Activated naive CD4-positive, alpha-beta T cell treated with anti-CD3 and anti-CD28 coated beads, Interleukin-2, amount 50 U/mL, for 24 hours (primary cell): ENCODE results near the gene RNF151.

Experiments used
- H3K27ac Mint-ChIP-seq: one replicate; pipeline ENCODE4 v1.8.0; 2021; ENCODE audit warnings: mild to moderate bottlenecking, mixed read lengths
- H3K27me3 Mint-ChIP-seq: one replicate; pipeline ENCODE4 v1.8.0; 2021; ENCODE audit warnings: mixed read lengths
- H3K36me3 Mint-ChIP-seq: one replicate; pipeline ENCODE4 v1.8.0; 2021; ENCODE audit warnings: mixed read lengths
- H3K4me1 Mint-ChIP-seq: one replicate; pipeline ENCODE4 v1.8.0; 2021; ENCODE audit warnings: mixed read lengths
- H3K4me3 Mint-ChIP-seq: one replicate; pipeline ENCODE4 v1.8.0; 2021; ENCODE audit warnings: mild to moderate bottlenecking, mixed read lengths
- H3K9me3 Mint-ChIP-seq: one replicate; pipeline ENCODE4 v1.8.0; 2021; ENCODE audit warnings: mixed read lengths

Gene RNF151

GRCh38 chr16:1963806-1964505, 2.7 kb upstream of the RNF151 start:
- Mint-ChIP-seq H3K4me1 (peaks cover 34% of the 10 kb centered on the region), H3K27me3 (no peaks in the 10 kb centered on the region), H3K4me3 (peak overlapping the region; percentile 94), H3K9me3 (no peaks in the 10 kb centered on the region), H3K36me3 (peaks cover 22% of the 10 kb centered on the region), H3K27ac (peak overlapping the region; percentile 98)

GRCh38 chr16:1964506-1965395, 1.9 kb upstream of the RNF151 start, which contains the start of gene RPS2:
RPS2 (minus strand) TSS chr16:1964826; CDS start chr16:1964625, 201 bp downstream.
- peaks cover 31% of the 10 kb centered on the region for H3K4me1 Mint-ChIP-seq
- peaks cover 22% of the 10 kb centered on the region for H3K36me3 Mint-ChIP-seq
- H3K27me3 Mint-ChIP-seq, result no peaks in the 10 kb centered on the region
- H3K4me3 Mint-ChIP-seq, result peak within 1 kb of the TSS; percentile 94
- peak within 1 kb of the TSS; percentile 98 for H3K27ac Mint-ChIP-seq
- no peaks in the 10 kb centered on the region for H3K9me3 Mint-ChIP-seq

- Mint-ChIP-seq H3K4me3 (peak overlapping the region; percentile 94), H3K4me1 (peaks cover 25% of the 10 kb centered on the region), H3K9me3 (no peaks in the 10 kb centered on the region), H3K36me3 (peaks cover 22% of the 10 kb centered on the region), H3K27me3 (no peaks in the 10 kb centered on the region), H3K27ac (peak overlapping the region; percentile 95)
Observed at GRCh38 chr16:1965396-1966001, 1.2 kb upstream of the RNF151 start.

GRCh38 chr16:1968146-1968953, 1.7 kb downstream of the RNF151 start:
- peaks cover 11% of the 10 kb centered on the region for H3K36me3 Mint-ChIP-seq
- no peaks in the 10 kb centered on the region for H3K27me3 Mint-ChIP-seq
- H3K4me1 Mint-ChIP-seq, result peaks cover 29% of the 10 kb centered on the region
- H3K27ac Mint-ChIP-seq, result no peak overlapping the region
- no peaks in the 10 kb centered on the region for H3K9me3 Mint-ChIP-seq
- no peak overlapping the region for H3K4me3 Mint-ChIP-seq

GRCh38 chr16:1971796-1972489, 5.3 kb downstream of the RNF151 start, which contains the start of gene TBL3:
TBL3 (plus strand) TSS chr16:1972053; CDS start chr16:1972165, 112 bp downstream.
- H3K27ac Mint-ChIP-seq, result peak within 1 kb of the TSS; percentile 96

GRCh38 chr16:1972490-1972877, 5.8 kb downstream of the RNF151 start:
- Mint-ChIP-seq H3K4me3 (peak overlapping the region; percentile 98), H3K4me1 (peaks cover 20% of the 10 kb centered on the region), H3K27ac (no peak overlapping the region), H3K27me3 (no peaks in the 10 kb centered on the region), H3K9me3 (no peaks in the 10 kb centered on the region), H3K36me3 (peaks cover 8% of the 10 kb centered on the region)

More at GRCh38 chr16:1971796-1972489, 5.3 kb downstream of the RNF151 start, which contains the start of gene TBL3:
- Mint-ChIP-seq H3K36me3 (peaks cover 6% of the 10 kb centered on the region), H3K4me1 (peaks cover 20% of the 10 kb centered on the region), H3K27me3 (no peaks in the 10 kb centered on the region), H3K4me3 (peak within 1 kb of the TSS; percentile 98), H3K9me3 (no peaks in the 10 kb centered on the region)

GRCh38 chr16:1973461-1974156, 7.0 kb downstream of the RNF151 start:
- Mint-ChIP-seq H3K4me1 (peaks cover 20% of the 10 kb centered on the region), H3K36me3 (peaks cover 10% of the 10 kb centered on the region), H3K9me3 (no peaks in the 10 kb centered on the region), H3K27ac (no peak overlapping the region), H3K27me3 (no peaks in the 10 kb centered on the region), H3K4me3 (no peak overlapping the region)

GRCh38 chr16:1974157-1975070, 7.8 kb downstream of the RNF151 start:
- no peak overlapping the region for H3K4me3 Mint-ChIP-seq
- no peaks in the 10 kb centered on the region for H3K27me3 Mint-ChIP-seq
- H3K36me3 Mint-ChIP-seq, result peaks cover 10% of the 10 kb centered on the region
- H3K9me3 Mint-ChIP-seq, result no peaks in the 10 kb centered on the region
- H3K4me1 Mint-ChIP-seq, result peaks cover 20% of the 10 kb centered on the region
- H3K27ac Mint-ChIP-seq, result no peak overlapping the region

- no peak overlapping the region for H3K27ac Mint-ChIP-seq
- H3K9me3 Mint-ChIP-seq, result no peaks in the 10 kb centered on the region
- H3K4me3 Mint-ChIP-seq, result no peak overlapping the region
- peaks cover 11% of the 10 kb centered on the region for H3K36me3 Mint-ChIP-seq
- H3K27me3 Mint-ChIP-seq, result no peaks in the 10 kb centered on the region
- H3K4me1 Mint-ChIP-seq, result peaks cover 20% of the 10 kb centered on the region
Observed at GRCh38 chr16:1975432-1976215, 9.0 kb downstream of the RNF151 start.

- no peaks in the 10 kb centered on the region for H3K9me3 Mint-ChIP-seq
- H3K4me3 Mint-ChIP-seq, result no peak overlapping the region
- H3K4me1 Mint-ChIP-seq, result peaks cover 15% of the 10 kb centered on the region
- peaks cover under 1% of the 10 kb centered on the region for H3K27me3 Mint-ChIP-seq
- peaks cover 11% of the 10 kb centered on the region for H3K36me3 Mint-ChIP-seq
- no peak overlapping the region for H3K27ac Mint-ChIP-seq
Observed at GRCh38 chr16:1976216-1976520, 9.5 kb downstream of the RNF151 start.

GRCh38 chr16:1976951-1977874, 10.6 kb downstream of the RNF151 start:
- H3K9me3 Mint-ChIP-seq, result no peaks in the 10 kb centered on the region
- no peak overlapping the region for H3K4me3 Mint-ChIP-seq
- H3K27ac Mint-ChIP-seq, result peak overlapping the region; percentile 18
- H3K36me3 Mint-ChIP-seq, result peaks cover 11% of the 10 kb centered on the region
- H3K27me3 Mint-ChIP-seq, result peaks cover 2% of the 10 kb centered on the region
- peaks cover 6% of the 10 kb centered on the region for H3K4me1 Mint-ChIP-seq

- H3K4me1 Mint-ChIP-seq, result peaks cover 3% of the 10 kb centered on the region
- H3K36me3 Mint-ChIP-seq, result peaks cover 11% of the 10 kb centered on the region
- peaks cover 2% of the 10 kb centered on the region for H3K27me3 Mint-ChIP-seq
- no peak overlapping the region for H3K4me3 Mint-ChIP-seq
- H3K27ac Mint-ChIP-seq, result no peak overlapping the region
- H3K9me3 Mint-ChIP-seq, result no peaks in the 10 kb centered on the region
Observed at GRCh38 chr16:1977875-1978268, 11.2 kb downstream of the RNF151 start.
